ENCODE measurements around the gene NT5C1B.

DNA sequence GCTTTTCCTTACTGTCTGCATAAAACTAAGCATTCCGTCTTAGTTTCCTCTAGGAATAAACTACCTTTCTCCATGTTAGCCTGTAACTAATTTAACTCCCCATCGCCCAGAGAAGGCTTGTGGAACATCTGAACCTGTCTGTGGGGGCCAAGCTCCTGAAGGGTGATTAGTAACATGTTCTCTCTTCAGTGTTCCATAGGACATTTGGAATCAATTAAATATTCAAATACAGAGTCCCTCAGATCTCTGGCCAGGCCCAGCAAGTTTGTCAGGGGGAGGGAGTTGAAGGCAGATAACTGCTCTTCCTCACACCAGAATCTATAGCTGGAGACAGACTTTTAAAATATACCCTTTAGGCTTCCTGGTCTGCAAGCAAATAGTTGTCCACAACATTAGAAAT, 37.7 kb downstream of the NT5C1B start:
- TF ChIP-seq, protein P1, sequence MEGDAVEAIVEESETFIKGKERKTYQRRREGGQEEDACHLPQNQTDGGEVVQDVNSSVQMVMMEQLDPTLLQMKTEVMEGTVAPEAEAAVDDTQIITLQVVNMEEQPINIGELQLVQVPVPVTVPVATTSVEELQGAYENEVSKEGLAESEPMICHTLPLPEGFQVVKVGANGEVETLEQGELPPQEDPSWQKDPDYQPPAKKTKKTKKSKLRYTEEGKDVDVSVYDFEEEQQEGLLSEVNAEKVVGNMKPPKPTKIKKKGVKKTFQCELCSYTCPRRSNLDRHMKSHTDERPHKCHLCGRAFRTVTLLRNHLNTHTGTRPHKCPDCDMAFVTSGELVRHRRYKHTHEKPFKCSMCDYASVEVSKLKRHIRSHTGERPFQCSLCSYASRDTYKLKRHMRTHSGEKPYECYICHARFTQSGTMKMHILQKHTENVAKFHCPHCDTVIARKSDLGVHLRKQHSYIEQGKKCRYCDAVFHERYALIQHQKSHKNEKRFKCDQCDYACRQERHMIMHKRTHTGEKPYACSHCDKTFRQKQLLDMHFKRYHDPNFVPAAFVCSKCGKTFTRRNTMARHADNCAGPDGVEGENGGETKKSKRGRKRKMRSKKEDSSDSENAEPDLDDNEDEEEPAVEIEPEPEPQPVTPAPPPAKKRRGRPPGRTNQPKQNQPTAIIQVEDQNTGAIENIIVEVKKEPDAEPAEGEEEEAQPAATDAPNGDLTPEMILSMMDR (IDR thresholded peaks at IDR 0.05): no peak
- no peak for TF ChIP-seq POLR2A (IDR thresholded peaks at IDR 0.05)
